D721Med (cell line): ENCODE measurements around the gene NAGPA.
"Not testable (repeated sequence)": the region's sequence is repeated elsewhere in the genome, so short reads cannot be mapped to it uniquely, and the experiment has no call there.

Experiments
- DNase-seq: peaks from one replicate; pipeline ENCODE4 v3.0.0; 2011; ENCODE audit warnings: low spot score; ENCODE audit not compliant: insufficient read length
- FAIRE-seq: peaks from 2 replicates; lab custom pipeline; 2011; peaks lifted over from hg19 to GRCh38; lab: Jason Lieb, UNC
- TF ChIP-seq, protein P1 (sequence below): IDR thresholded peaks from 2 replicates; pipeline ENCODE4 v1.5.1; 2012; ENCODE audit warnings: mild to moderate bottlenecking, control low read depth; ENCODE audit not compliant: insufficient read depth; ENCODE audit errors: missing control alignments

NAGPA gene

DNA sequence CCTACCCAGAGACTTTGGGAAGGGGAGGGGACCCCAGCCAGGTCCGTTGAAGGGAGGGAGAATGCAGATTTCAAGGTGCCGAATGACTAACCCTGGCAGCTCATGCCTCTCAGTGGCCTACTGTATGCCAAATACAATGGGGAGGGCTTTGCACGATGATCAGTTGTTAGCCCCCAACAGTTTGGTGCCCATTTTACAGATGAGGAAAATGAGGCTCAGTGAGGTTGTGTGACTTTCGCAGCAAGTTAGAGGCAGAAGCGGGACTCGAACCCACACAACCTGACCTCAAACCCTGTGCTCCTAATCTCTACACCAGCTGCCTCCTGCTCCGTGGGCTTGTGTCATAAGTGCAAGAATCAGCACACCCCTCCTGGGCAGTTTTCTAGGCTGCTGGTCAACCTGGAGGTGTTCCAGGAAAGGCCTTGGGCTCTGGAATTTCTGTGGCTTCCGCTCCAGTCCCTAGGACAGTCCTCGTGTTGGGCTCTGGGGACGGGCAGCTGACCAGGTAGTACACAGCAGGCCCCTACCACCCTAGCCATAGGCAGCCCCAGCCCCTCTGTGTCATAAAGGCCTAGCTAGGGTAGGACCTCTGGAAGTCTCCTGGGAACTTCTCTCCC, 11.9 kb upstream of the NAGPA start:
- DNase-seq (no peak), FAIRE-seq (no peak)
- TF ChIP-seq, protein P1, sequence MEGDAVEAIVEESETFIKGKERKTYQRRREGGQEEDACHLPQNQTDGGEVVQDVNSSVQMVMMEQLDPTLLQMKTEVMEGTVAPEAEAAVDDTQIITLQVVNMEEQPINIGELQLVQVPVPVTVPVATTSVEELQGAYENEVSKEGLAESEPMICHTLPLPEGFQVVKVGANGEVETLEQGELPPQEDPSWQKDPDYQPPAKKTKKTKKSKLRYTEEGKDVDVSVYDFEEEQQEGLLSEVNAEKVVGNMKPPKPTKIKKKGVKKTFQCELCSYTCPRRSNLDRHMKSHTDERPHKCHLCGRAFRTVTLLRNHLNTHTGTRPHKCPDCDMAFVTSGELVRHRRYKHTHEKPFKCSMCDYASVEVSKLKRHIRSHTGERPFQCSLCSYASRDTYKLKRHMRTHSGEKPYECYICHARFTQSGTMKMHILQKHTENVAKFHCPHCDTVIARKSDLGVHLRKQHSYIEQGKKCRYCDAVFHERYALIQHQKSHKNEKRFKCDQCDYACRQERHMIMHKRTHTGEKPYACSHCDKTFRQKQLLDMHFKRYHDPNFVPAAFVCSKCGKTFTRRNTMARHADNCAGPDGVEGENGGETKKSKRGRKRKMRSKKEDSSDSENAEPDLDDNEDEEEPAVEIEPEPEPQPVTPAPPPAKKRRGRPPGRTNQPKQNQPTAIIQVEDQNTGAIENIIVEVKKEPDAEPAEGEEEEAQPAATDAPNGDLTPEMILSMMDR = no peak

DNA sequence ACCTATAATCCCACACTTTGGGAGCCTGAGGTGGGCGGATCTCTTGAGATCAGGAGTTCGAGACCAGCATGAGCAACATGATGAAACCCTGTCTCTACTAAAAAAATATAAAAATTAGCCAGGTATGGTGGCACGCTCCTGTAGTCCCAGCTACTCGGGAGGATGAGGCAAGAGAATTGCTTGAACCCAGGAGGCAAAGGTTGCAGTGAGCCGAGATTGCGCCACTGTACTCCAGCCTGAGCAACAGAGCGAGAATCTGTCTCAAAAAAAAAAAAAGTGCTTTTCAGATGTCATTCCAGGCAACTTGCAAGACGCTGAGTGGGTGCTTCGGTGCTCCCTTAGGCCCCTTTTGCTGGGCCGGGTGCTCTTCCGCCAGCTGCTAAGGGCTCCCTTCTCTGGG, 10.8 kb upstream of the NAGPA start:
- not testable (repeated sequence) for DNase-seq, FAIRE-seq

DNA sequence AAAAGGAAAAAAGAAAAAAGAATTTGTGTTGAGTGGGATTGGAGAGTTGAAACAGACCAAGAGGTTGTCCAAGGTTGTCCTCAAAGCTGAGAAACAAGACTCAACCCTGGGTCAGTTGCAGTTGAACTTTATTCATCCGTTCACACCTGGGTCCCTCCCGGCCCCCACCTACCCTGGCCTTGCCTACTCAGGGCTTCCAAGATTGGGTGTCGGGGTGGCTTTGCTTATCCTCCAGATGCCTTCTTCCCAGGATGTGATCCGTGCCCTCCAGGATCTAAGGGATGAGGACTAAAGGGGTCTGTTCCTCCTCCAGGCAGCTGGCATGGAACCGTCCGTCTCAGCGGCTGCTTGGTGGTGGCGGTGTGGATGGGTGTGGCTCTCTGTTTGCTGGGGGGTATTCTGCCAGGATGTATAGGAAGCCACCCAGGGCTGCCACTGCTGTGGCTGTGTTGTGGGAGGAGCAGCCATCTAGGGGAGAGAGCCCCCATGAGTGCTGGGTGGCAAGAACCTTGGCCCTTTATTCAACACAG, 10.3 kb upstream of the NAGPA start:
- FAIRE-seq (no peak), DNase-seq (no peak)
- TF ChIP-seq, protein P1 = no peak

DNA sequence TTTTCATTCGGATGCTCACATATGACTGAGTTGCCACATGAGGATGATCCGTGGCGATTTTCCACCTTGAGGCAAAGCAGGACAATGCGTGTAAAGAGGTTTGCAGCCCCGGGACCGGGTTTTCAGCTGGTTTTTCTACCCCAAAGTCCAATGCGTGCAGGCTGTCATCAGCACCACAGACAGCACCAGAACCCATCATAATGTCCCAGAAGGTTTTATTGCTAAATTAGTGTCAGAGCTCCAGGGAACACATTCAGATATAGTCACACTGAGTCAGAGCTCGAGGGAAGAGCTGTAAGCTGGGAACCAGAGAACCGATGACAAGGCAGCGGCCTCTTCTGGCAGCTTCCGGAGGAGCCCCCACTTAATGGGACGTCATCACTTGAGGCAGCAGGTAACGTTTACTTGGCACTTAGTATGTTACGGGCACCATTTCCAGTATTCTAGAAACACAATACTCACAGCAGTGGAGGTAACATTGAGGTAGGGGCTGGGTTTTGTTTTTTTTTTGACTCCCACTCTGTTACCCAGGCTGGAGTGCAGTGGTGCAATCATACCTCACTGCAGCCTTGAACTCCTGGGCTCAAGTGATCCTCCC, 8.9 kb upstream of the NAGPA start:
- no peak for FAIRE-seq
- DNase-seq = no peak
- TF ChIP-seq, protein P1 = no peak

DNA sequence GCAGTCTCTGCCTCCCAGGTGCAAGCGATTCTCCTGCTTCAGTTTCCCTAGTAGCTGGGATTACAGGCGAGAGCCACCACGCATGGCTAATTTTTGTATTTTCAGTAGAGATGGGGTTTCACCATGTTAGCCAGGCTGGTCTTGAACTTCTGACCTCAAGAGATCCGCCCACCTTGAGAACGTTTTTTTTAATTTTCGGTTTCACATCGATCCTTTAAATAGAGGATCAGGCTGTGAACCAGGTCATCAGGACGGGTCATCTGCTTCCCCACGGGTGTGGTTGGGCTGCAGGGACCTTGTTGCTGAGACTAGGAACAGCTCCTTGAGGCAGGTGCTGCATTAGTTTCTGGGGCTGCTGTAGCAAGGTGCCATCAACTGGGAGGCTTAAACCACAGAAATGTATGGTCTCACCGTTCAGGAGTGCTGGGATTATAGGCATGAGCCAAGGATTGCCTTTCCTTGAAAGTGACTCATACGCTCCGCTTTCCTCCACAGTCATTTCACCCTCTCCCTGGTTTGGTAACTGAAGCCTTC, 7.9 kb upstream of the NAGPA start:
- TF ChIP-seq, protein P1 = no peak
- FAIRE-seq (no peak), DNase-seq (no peak)

DNA sequence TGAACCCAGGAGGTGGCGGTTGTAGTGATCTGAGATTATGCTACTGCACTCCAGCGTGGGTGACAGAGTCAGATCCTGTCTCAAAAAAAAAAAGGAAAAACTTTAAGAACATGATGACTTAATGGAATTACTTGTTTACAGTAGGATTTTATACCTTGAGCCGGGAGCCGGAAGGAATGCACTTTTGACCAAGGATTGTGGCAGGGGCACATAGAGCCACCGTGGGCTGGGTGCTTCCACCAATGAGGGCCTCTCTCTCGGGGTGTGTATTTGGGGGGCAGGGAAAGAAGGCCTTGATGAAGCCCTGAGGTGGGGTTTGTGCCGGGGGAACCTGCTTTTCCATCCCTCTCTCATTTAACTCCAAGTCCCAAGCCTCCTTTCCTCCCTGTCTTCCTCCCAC, 6.7 kb upstream of the NAGPA start:
- no peak for DNase-seq
- no peak for FAIRE-seq
- TF ChIP-seq, protein P1 = no peak

DNA sequence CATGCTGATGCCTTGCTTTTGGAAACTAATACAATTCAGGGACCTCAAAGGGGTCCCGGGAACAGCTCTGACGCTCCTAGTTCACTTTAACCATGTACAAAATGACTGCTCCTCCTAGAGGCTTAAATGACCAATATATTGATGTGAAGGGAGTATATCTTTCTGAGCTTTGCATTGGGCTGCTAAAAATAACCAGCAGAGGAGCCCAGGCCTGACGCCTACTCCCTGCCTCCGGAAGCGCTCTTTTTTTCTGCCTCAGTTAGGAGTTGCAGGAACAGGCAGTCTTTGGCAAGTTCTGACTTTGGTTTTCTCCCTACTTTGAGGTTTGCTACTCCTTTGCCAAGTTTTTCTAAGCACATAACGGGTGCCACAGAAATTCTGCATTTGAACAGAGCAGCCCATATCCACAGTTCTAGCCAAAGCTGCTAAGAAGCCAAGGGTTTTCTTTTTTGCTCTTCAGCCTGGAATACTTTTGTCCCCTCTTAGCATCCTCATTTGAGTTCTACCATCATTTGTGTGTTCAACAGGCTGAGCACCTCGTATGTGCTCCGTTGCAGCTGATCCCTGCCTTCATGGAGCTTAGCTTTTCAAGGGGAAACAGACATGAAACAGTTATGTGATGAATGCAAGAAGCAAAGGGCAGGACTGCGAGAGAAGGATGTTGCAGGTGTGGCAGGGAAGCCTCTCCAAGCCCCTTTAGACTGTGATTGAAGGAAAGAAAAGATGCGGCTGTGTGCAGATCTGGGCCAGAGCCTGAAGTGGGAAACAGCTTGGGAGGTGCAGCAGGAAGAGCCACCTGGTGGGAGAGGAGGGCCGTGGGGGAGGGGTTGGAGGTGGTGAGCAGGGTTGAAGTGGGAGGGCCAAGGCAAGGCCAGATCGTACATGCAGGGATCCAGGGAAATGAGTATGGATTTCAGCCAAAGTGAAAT, 2.8 kb upstream of the NAGPA start:
- FAIRE-seq (no peak), DNase-seq (no peak)
- TF ChIP-seq, protein P1 = no peak
